22Rv1 (cell line): ENCODE results near the gene ZNF407.

Source experiments
- CTCF ChIP-seq: fragments of 450-650 bp; IDR thresholded peaks from 2 replicates; pipeline ENCODE4 v1.5.1; 2017; ENCODE audit warnings: mild to moderate bottlenecking
- ZFX ChIP-seq: fragments of 450-650 bp; IDR thresholded peaks from 2 replicates; pipeline ENCODE4 v1.6.1; 2017; ENCODE audit warnings: antibody characterized with exemption, borderline replicate concordance

GRCh38 chr18:74577019-74577418 lies 20.7 kb upstream of the ZNF407 start:
- TF ChIP-seq CTCF (no peak), ZFX (no peak)
